ENCODE measurements around the gene DNAJB6. TPM values are rescaled to one million over a fixed set of nuclear protein-coding genes. Genes with fewer than 3 reads are reported as not detected.

The DNAJB6 gene
- total RNA-seq, 4 donors from 2014 or later: 103 to 151 (median 139) TPM

DNA sequence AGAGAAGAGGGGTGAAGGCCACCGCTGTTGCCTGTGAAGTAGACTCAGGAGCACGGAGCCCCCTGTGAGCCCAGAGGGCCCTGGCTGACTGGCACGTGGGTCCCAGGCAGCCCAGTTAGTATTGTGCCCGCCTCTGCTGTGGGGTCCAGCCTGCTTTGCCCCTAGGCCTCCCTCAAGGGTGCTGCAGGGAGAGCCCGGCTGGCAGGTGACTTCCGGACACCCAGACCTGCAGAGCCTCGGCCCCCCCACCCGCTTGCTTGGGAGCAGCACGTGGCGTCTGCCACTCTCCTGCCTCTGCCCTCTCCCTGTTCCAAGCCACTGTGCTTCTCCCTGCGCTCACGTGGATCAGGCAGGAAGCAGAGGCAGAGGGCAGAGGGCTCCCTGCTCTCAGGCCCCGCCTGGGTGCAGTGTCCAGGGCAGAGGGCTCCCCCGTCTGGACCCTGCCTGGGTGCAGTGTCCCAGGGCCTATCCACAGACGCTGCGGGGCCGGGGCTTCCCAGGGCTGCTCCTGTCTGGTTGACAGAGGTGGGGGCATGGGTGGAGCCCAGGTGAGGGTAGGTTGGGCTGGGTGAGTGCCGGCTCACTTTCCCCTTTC lies 88.4 kb downstream of the DNAJB6 start:
- WGBS: 73% methylated on average over 8 of the region's 18 CpGs
- intact Hi-C loops (cut with DNase I): no loop called here

DNA sequence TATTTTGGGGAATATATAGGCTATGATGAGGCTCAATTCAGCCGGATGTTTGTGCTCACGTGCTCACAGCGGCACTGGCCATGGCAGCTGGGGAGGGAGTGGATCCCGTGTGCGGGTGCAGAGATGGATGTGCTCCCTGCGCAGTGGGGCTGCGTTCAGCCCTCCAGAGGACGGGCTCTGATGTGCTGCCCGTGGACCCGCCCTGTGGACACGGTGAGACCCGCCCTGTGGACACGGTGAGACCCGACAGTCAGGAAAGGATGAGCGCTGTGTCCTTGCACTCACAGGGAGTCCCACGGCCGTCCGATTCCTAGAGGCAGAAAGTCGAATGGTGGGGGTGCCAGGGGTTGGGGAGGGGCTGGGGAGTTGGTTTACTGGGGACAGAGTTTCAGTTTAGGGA lies 89.0 kb downstream of the DNAJB6 start:
- Histone ChIP-seq H3K36me3 (peaks cover 0 to 21% (median 9%) of the 10 kb centered on the region in 4 donors), H3K9me3 (no peaks in the 10 kb centered on the region), H3K27me3 (no peaks in the 10 kb centered on the region), H3K4me3 (no peak overlapping the region), H3K27ac (replicated peaks in 1 of 4) (no peak overlapping the region), H3K4me1 (peaks cover 0 to 5% (median 0%) of the 10 kb centered on the region in 4 donors)
- no peak for TF ChIP-seq POLR2A (IDR thresholded peaks at IDR 0.05; ENCODE audit: low read depth)
- TF ChIP-seq, protein P1, sequence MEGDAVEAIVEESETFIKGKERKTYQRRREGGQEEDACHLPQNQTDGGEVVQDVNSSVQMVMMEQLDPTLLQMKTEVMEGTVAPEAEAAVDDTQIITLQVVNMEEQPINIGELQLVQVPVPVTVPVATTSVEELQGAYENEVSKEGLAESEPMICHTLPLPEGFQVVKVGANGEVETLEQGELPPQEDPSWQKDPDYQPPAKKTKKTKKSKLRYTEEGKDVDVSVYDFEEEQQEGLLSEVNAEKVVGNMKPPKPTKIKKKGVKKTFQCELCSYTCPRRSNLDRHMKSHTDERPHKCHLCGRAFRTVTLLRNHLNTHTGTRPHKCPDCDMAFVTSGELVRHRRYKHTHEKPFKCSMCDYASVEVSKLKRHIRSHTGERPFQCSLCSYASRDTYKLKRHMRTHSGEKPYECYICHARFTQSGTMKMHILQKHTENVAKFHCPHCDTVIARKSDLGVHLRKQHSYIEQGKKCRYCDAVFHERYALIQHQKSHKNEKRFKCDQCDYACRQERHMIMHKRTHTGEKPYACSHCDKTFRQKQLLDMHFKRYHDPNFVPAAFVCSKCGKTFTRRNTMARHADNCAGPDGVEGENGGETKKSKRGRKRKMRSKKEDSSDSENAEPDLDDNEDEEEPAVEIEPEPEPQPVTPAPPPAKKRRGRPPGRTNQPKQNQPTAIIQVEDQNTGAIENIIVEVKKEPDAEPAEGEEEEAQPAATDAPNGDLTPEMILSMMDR (IDR thresholded peaks at IDR 0.05): no peak
- no peak for TF ChIP-seq EP300 (IDR thresholded peaks at IDR 0.05)
- no peak for TF ChIP-seq POLR2AphosphoS5 (IDR thresholded peaks at IDR 0.05)
- intact Hi-C loops (cut with DNase I): no loop called here
- no peak for DNase-seq (ENCODE audit: extremely low spot score)
- whole genome bisulfite sequencing: 91% methylated on average over 16 of the region's 19 CpGs

More for the DNA sequence above, 88.4 kb downstream of the DNAJB6 start:
- no peak overlapping the region for H3K27ac ChIP-seq (replicated peaks in 1 of 4)
- H3K4me3 ChIP-seq: no peak overlapping the region
- H3K36me3 ChIP-seq: peaks cover 0 to 25% (median 9%) of the 10 kb centered on the region in 4 donors
- no peak for TF ChIP-seq POLR2A (IDR thresholded peaks at IDR 0.05; ENCODE audit: low read depth)
- H3K27me3 ChIP-seq: no peaks in the 10 kb centered on the region
- peaks cover 0 to 5% (median 0%) of the 10 kb centered on the region in 4 donors for H3K4me1 ChIP-seq
- DNase-seq (ENCODE audit: extremely low spot score): no peak
- no peaks in the 10 kb centered on the region for H3K9me3 ChIP-seq

DNA sequence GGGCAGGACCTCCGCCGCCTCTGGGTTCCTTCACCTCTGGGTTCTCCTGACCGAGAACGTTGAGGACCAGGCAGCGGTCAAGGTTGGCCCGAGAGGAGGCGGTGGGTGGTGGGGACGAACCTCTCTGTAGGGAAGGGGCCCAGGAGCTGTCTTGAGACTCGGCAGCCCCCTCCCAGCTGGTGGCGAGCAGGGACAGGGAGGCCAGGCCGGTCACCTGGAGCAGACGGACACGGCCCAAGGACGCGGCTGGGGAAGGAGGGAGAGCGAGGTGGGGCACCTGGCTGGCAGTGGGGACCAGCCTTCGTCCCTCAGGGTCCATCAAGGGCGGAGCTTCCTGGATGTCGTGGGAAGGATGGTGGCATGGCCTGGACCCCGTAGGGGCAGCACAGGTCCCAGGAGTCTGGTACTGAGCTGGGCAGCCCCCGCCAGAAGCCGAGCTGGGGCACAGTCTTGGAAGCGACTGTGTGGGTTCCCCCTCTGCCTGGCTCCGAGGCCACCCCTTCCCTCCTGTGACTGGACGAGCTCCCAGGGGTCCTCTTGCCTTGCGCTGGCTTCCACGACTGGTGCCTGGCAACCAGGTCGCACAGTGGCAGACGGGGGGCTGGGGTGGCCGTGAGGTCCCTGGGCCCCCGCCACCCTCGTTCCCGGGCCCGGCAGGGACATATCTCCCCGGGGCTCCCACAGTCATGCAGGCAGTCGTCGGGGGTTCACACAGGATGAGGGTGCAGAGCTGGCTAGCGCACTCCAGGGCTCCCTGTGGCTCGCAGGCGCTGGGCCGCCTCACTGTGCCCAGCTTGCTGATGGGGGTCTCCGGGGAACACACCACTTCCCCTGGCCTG lies 89.9 kb downstream of the DNAJB6 start:
- H3K27ac ChIP-seq (replicated peaks in 1 of 4): no peak overlapping the region
- DNase-seq (ENCODE audit: extremely low spot score): no peak
- H3K36me3 ChIP-seq: peaks cover 0 to 19% (median 8%) of the 10 kb centered on the region in 4 donors
- intact Hi-C loops (cut with DNase I): no loop called here
- H3K9me3 ChIP-seq: no peaks in the 10 kb centered on the region
- H3K4me3 ChIP-seq: no peak overlapping the region
- H3K4me1 ChIP-seq: peaks cover 0 to 5% (median 0%) of the 10 kb centered on the region in 4 donors
- WGBS: 91% methylated on average over 14 of the region's 42 CpGs
- H3K27me3 ChIP-seq: no peaks in the 10 kb centered on the region
- TF ChIP-seq POLR2A (IDR thresholded peaks at IDR 0.05; ENCODE audit: low read depth) (no peak), POLR2AphosphoS5 (IDR thresholded peaks at IDR 0.05) (no peak), EP300 (IDR thresholded peaks at IDR 0.05) (no peak)
- TF ChIP-seq, protein P1 (IDR thresholded peaks at IDR 0.05): no peak

DNA sequence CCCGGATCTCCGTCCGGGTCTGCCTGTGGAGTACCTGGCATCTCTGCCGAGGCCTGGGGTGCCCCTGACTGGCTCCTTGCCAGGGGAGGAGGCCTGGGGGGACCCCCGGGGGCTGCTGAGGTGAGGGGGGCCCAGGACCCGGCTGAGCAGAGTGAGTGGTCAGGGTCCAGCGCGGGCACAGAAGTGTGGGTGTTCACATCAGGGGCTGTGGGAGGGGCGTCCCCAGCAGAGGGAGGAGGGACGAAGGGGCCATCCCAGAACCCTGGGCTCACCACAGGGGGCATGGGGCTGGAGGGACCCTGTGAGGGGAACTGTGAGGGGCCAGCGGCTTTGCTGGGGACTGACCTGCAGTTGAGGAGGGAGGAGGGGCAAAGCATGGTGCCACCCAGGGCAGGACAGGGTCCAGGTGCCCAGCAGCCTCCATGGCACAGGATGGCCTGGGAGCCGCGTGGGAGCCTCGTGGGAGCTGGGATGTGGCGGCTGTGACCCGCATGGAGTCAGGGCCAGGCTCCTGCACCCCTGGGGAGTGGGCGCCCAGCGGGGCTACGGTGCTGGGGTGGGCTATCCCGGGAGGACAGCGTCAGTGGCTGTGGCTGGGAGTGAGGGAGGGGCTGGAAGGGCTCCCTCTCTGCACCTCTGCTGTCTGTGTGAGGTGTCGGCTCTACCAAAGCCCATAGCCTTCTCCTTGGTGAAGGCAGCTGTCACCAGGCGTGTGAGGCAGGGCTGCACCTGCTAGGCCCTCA lies 91.2 kb downstream of the DNAJB6 start:
- TF ChIP-seq POLR2AphosphoS5 (IDR thresholded peaks at IDR 0.05) (no peak), POLR2A (IDR thresholded peaks at IDR 0.05; ENCODE audit: low read depth) (no peak), EP300 (IDR thresholded peaks at IDR 0.05) (no peak)
- TF ChIP-seq, protein P1 (IDR thresholded peaks at IDR 0.05): no peak
- intact Hi-C loops (cut with DNase I): no loop called here
- Histone ChIP-seq H3K9me3 (no peaks in the 10 kb centered on the region), H3K36me3 (peaks cover 0 to 10% (median 0%) of the 10 kb centered on the region in 4 donors), H3K27ac (replicated peaks in 1 of 4) (no peak overlapping the region), H3K27me3 (peaks cover 0 to 7% (median 0%) of the 10 kb centered on the region in 4 donors), H3K4me3 (no peak overlapping the region), H3K4me1 (peaks cover 8 to 11% (median 9%) of the 10 kb centered on the region in 4 donors)
- 92% methylated on average over 18 of the region's 23 CpGs for WGBS
- DNase-seq (ENCODE audit: extremely low spot score): no peak

DNA sequence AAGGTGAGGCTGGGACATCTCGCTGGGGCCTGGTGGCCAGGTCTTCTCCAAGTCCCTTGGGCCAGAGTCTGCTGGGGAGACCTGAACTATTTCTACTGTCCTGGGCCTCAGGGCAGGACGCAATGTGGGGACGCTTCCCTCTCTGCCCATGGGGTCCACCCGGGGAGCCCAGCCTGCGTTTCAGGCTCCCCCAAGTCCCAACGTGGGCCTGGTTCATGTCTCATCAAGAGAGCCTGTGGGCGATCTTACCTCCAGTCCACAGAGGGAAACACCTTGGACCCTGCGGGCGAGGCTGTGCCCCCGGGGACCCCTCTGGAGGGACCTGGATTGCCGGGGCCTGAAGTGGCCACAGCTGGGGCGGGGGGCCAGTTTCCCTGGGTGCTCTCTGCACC lies 91.7 kb downstream of the DNAJB6 start:
- no peak overlapping the region for H3K4me3 ChIP-seq
- H3K4me1 ChIP-seq: peaks cover 8 to 11% (median 10%) of the 10 kb centered on the region in 4 donors
- intact Hi-C loops (cut with DNase I): no loop called here
- no peaks in the 10 kb centered on the region for H3K9me3 ChIP-seq
- TF ChIP-seq, protein P1 (IDR thresholded peaks at IDR 0.05): no peak
- TF ChIP-seq POLR2AphosphoS5 (IDR thresholded peaks at IDR 0.05) (no peak), POLR2A (IDR thresholded peaks at IDR 0.05; ENCODE audit: low read depth) (no peak), EP300 (IDR thresholded peaks at IDR 0.05) (no peak)
- WGBS: 95% methylated on average over 4 of the region's 12 CpGs
- H3K27ac ChIP-seq (replicated peaks in 1 of 4): no peak overlapping the region
- peaks cover 0 to 7% (median 0%) of the 10 kb centered on the region in 4 donors for H3K27me3 ChIP-seq
- H3K36me3 ChIP-seq: peaks cover 0 to 5% (median 0%) of the 10 kb centered on the region in 4 donors
- no peak for DNase-seq (ENCODE audit: extremely low spot score)

Measured in esophagus muscularis mucosa (tissue), 4 donors.